ENCODE data around the gene NHS. TPM values are rescaled to one million over a fixed set of nuclear protein-coding genes. Genes with fewer than 3 reads are reported as not detected.

The NHS gene
- total RNA-seq, 2 donors from 2014 or later, result under 0.01 to 1.3 TPM

DNA sequence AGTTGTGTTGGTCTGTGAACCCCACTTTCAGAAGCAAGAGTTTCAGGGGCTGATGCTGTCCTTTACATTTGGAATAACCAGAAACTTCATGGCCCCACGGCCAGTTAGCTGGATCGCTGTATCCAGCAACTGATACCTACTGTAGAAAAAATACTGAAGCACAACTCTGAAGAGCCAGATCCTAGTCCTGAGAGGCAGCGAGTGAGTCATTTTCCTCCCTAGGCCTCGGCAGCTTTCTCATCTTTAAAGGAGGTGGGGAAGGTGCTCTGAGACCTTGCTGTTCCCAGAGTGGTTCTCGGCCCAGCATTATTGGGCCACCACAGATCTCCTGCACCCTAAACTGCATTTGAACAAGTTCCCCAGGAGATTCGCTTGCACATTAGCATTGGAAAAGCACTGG lies 63.2 kb downstream of the NHS start:
- H3K9me3 ChIP-seq, result no peaks in the 10 kb centered on the region
- no peaks in the 10 kb centered on the region for H3K4me1 ChIP-seq
- DNase-seq, result no peak
- no peak overlapping the region for H3K4me3 ChIP-seq
- H3K27me3 ChIP-seq, result no peaks in the 10 kb centered on the region
- no peak for TF ChIP-seq POLR2A (IDR thresholded peaks at IDR 0.05)
- TF ChIP-seq, protein P1, sequence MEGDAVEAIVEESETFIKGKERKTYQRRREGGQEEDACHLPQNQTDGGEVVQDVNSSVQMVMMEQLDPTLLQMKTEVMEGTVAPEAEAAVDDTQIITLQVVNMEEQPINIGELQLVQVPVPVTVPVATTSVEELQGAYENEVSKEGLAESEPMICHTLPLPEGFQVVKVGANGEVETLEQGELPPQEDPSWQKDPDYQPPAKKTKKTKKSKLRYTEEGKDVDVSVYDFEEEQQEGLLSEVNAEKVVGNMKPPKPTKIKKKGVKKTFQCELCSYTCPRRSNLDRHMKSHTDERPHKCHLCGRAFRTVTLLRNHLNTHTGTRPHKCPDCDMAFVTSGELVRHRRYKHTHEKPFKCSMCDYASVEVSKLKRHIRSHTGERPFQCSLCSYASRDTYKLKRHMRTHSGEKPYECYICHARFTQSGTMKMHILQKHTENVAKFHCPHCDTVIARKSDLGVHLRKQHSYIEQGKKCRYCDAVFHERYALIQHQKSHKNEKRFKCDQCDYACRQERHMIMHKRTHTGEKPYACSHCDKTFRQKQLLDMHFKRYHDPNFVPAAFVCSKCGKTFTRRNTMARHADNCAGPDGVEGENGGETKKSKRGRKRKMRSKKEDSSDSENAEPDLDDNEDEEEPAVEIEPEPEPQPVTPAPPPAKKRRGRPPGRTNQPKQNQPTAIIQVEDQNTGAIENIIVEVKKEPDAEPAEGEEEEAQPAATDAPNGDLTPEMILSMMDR (IDR thresholded peaks at IDR 0.05), result no peak
- intact Hi-C loops (cut with DNase I), result no loop called here
- no peaks in the 10 kb centered on the region for H3K36me3 ChIP-seq (replicated peaks in 1 of 2; ENCODE audit: insufficient read depth in 1 of 2, low read depth in 2 of 2)
- 85 to 90% methylated on average over 4 to 6 of the region's 6 CpGs for WGBS, 2 donors
- ATAC-seq, result no peak
- H3K27ac ChIP-seq, result no peak overlapping the region

DNA sequence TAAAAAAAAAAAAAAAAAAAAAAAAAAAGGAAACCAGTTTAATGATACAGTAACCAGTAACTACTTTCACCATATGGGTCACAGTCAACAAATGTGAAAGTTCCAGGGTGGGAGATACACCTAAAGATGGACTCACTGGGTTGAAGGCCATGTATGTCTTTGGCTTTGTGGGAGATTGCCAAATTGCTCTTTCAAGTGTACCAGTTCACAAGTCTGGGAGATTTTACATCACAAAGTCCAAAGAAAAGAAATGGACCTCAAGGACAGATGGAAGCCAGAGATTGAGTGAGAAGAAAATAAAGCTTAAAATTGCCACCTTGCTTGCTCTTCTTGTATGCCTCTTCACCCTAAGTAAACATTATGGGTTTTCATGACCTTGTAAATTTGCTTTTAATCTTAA lies 65.3 kb downstream of the NHS start:
- DNase-seq, result no peak
- no peak overlapping the region for H3K4me3 ChIP-seq
- TF ChIP-seq, protein P1 (IDR thresholded peaks at IDR 0.05), result no peak
- no peak for TF ChIP-seq POLR2A (IDR thresholded peaks at IDR 0.05)
- H3K27ac ChIP-seq, result no peak overlapping the region
- no peak for ATAC-seq
- H3K36me3 ChIP-seq (replicated peaks in 1 of 2; ENCODE audit: insufficient read depth in 1 of 2, low read depth in 2 of 2), result no peaks in the 10 kb centered on the region
- intact Hi-C loops (cut with DNase I), result no loop called here
- no peaks in the 10 kb centered on the region for H3K4me1 ChIP-seq
- H3K27me3 ChIP-seq, result no peaks in the 10 kb centered on the region
- H3K9me3 ChIP-seq, result no peaks in the 10 kb centered on the region

DNA sequence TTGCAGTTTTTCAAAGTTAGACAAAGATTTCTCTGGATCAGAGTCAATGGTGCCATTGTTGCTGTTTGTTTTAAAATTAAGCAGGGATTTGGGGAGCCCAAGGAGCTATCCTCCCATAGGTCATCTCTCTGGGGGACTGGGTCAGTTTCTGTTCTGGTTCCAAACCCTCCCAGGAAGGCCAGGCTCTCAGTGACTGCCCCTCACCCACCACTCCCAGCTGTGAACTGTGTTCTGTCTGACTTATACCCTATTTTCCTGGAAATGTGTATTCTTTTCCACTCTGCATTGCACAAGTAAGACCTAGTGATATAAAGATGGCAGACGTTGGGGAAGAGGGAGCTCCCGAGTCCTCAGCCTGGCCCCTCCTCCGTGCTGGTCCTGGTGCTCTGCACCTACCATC lies 65.8 kb downstream of the NHS start:
- Histone ChIP-seq H3K36me3 (replicated peaks in 1 of 2; ENCODE audit: insufficient read depth in 1 of 2, low read depth in 2 of 2) (no peaks in the 10 kb centered on the region), H3K9me3 (no peaks in the 10 kb centered on the region), H3K27me3 (no peaks in the 10 kb centered on the region), H3K27ac (no peak overlapping the region), H3K4me3 (no peak overlapping the region), H3K4me1 (no peaks in the 10 kb centered on the region)
- 58 to 69% methylated on average over 3 of the region's 3 CpGs for WGBS, 2 donors
- ATAC-seq (no peak), DNase-seq (no peak)
- TF ChIP-seq POLR2A (IDR thresholded peaks at IDR 0.05), result no peak
- TF ChIP-seq, protein P1 (IDR thresholded peaks at IDR 0.05), result no peak
- intact Hi-C loops (cut with DNase I), result no loop called here

DNA sequence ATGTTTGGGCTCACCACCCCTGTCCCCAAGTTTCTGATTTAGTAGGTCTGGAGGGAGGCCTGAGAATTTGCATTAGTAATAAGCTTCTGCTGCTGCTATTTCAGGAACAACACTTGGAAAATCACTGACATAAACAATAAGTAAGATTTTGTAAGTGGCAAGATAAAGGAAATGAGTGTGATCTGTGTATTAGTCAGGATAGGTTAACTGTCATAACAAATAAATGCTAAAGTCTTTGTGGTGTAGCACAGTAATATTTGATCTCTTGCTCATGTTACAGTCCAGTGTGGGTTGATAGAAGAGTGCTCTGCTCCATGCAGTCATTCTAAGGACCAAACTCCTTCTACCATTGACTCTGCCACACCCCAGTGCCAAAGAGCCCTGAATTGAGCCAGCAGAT lies 67.0 kb downstream of the NHS start:
- H3K27me3 ChIP-seq, result no peaks in the 10 kb centered on the region
- TF ChIP-seq, protein P1 (IDR thresholded peaks at IDR 0.05), result no peak
- no peak for TF ChIP-seq POLR2A (IDR thresholded peaks at IDR 0.05)
- H3K4me1 ChIP-seq, result no peaks in the 10 kb centered on the region
- no peak for ATAC-seq
- no peaks in the 10 kb centered on the region for H3K9me3 ChIP-seq
- no peaks in the 10 kb centered on the region for H3K36me3 ChIP-seq (replicated peaks in 1 of 2; ENCODE audit: insufficient read depth in 1 of 2, low read depth in 2 of 2)
- H3K27ac ChIP-seq, result no peak overlapping the region
- intact Hi-C loops (cut with DNase I), result no loop called here
- H3K4me3 ChIP-seq, result no peak overlapping the region
- DNase-seq, result no peak

DNA sequence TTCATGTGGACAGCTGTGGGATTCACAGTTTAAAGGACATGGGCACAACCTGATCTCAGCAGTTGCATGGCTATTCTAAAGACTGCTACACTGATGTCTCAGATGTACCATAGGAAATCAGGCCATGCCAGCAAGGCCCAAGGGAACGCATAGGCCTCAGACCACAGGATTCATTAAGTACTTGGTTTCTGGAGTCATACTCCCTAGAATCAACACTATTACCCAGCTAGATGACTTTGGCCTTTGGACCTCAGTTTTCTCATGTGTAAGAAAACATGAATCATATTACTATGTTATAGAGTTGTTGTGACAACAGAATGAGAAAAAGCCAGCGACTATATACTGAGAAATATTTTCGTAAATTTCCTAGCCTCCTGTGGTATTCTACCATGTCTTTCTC lies 67.9 kb downstream of the NHS start:
- 84% methylated on average over 2 to 3 of the region's 3 CpGs for WGBS, 2 donors
- DNase-seq (no peak), ATAC-seq (no peak)
- H3K4me1 ChIP-seq, result no peaks in the 10 kb centered on the region
- H3K27ac ChIP-seq, result no peak overlapping the region
- H3K27me3 ChIP-seq, result no peaks in the 10 kb centered on the region
- H3K9me3 ChIP-seq, result no peaks in the 10 kb centered on the region
- H3K36me3 ChIP-seq (replicated peaks in 1 of 2; ENCODE audit: insufficient read depth in 1 of 2, low read depth in 2 of 2), result no peaks in the 10 kb centered on the region
- intact Hi-C loops (cut with DNase I), result no loop called here
- TF ChIP-seq POLR2A (IDR thresholded peaks at IDR 0.05), result no peak
- TF ChIP-seq, protein P1 (IDR thresholded peaks at IDR 0.05), result no peak
- H3K4me3 ChIP-seq, result no peak overlapping the region

Measured in body of pancreas (tissue), 4 donors.